SK-N-SH treated with all-trans-retinoic acid at 6 μM for 48 hours (cell line): ENCODE data around the gene DPYSL4.

ENCODE experiments used
- ATAC-seq: fragments of 200-7000 bp; cut with Tn5 transposase; 3 replicates; pipeline ENCODE4 v1.9.1; 2020; ENCODE audit warnings: mild to moderate bottlenecking, moderate library complexity
- BACH2 ChIP-seq: fragments of 250-450 bp; sonication (Bioruptor Pico); IDR thresholded peaks from 2 replicates; pipeline ENCODE4 v1.9.0; 2021; ENCODE audit warnings: mild to moderate bottlenecking, borderline replicate concordance
- CREB5 ChIP-seq: fragments of 250-450 bp; sonication (Bioruptor Pico); IDR thresholded peaks from 2 replicates; pipeline ENCODE4 v1.5.1; 2020; ENCODE audit warnings: low read depth, mild to moderate bottlenecking, moderate library complexity
- CSDC2 ChIP-seq: fragments of 250-450 bp; sonication (Bioruptor Pico); IDR thresholded peaks from 2 replicates; pipeline ENCODE4 v1.5.0; 2020; ENCODE audit warnings: mild to moderate bottlenecking, moderate library complexity
- CSRNP3 ChIP-seq: fragments of 250-450 bp; sonication (Bioruptor Pico); IDR thresholded peaks from 2 replicates; pipeline ENCODE4 v1.5.1; 2021; ENCODE audit warnings: mild to moderate bottlenecking, moderate library complexity
- ESRRG ChIP-seq: fragments of 250-450 bp; sonication (Bioruptor Pico); IDR thresholded peaks from 2 replicates; pipeline ENCODE4 v1.6.1; 2021; ENCODE audit warnings: mild to moderate bottlenecking
- GLIS3 ChIP-seq: fragments of 250-450 bp; sonication (Bioruptor Pico); IDR thresholded peaks from 2 replicates; pipeline ENCODE4 v1.5.0; 2020; ENCODE audit warnings: mild to moderate bottlenecking, moderate library complexity
- ISL1 ChIP-seq: fragments of 250-450 bp; sonication (Bioruptor Pico); IDR thresholded peaks from 2 replicates; pipeline ENCODE4 v2.1.2; 2022; ENCODE audit warnings: mild to moderate bottlenecking, moderate library complexity
- PATZ1 ChIP-seq: fragments of 250-450 bp; sonication (Bioruptor Pico); IDR thresholded peaks from 2 replicates; pipeline ENCODE4 v1.8.0; 2020; ENCODE audit warnings: mild to moderate bottlenecking, moderate library complexity, borderline replicate concordance
- POU6F1 ChIP-seq: fragments of 250-450 bp; sonication (Bioruptor Pico); IDR thresholded peaks from 2 replicates; pipeline ENCODE4 v1.8.0; 2021; ENCODE audit warnings: low read depth, mild to moderate bottlenecking, moderate library complexity, borderline replicate concordance
- PPARA ChIP-seq: fragments of 250-450 bp; sonication (Bioruptor Pico); IDR thresholded peaks from 2 replicates; pipeline ENCODE4 v1.5.0; 2020; ENCODE audit warnings: mild to moderate bottlenecking, borderline replicate concordance
- RARB ChIP-seq: fragments of 250-450 bp; sonication (Bioruptor Pico); IDR thresholded peaks from 2 replicates; pipeline ENCODE4 v1.8.0; 2021; ENCODE audit warnings: mild to moderate bottlenecking, moderate library complexity
- SNAI2 ChIP-seq: fragments of 250-450 bp; sonication (Bioruptor Pico); IDR thresholded peaks from 2 replicates; pipeline ENCODE4 v1.5.0; 2020; ENCODE audit warnings: mild to moderate bottlenecking, moderate library complexity
- TOX ChIP-seq: fragments of 250-450 bp; sonication (Bioruptor Pico); IDR thresholded peaks from 2 replicates; pipeline ENCODE4 v1.8.0; 2021; ENCODE audit warnings: mild to moderate bottlenecking, moderate library complexity, borderline replicate concordance
- TSHZ2 ChIP-seq: fragments of 250-450 bp; sonication (Bioruptor Pico); IDR thresholded peaks from 2 replicates; pipeline ENCODE4 v1.5.0; 2020; ENCODE audit warnings: mild to moderate bottlenecking, moderate library complexity
- ZFP3 ChIP-seq: fragments of 250-450 bp; sonication (Bioruptor Pico); IDR thresholded peaks from 2 replicates; pipeline ENCODE4 v1.5.0; 2020; ENCODE audit warnings: mild to moderate bottlenecking, moderate library complexity
- ZFP30 ChIP-seq: fragments of 450-650 bp; formaldehyde crosslinking; IDR thresholded peaks from 2 replicates; pipeline ENCODE4 v1.5.0; 2022; ENCODE audit warnings: mild to moderate bottlenecking, moderate library complexity
- ZNF70 ChIP-seq: fragments of 450-650 bp; formaldehyde crosslinking; IDR thresholded peaks from 2 replicates; pipeline ENCODE4 v1.5.0; 2020; ENCODE audit warnings: mild to moderate bottlenecking, moderate library complexity
- ZNF8 ChIP-seq: fragments of 450-650 bp; formaldehyde crosslinking; IDR thresholded peaks from 2 replicates; pipeline ENCODE4 v1.5.0; 2020; ENCODE audit warnings: mild to moderate bottlenecking, moderate library complexity

Gene DPYSL4

GRCh38 chr10:132150777-132151176 lies 36.0 kb upstream of the DPYSL4 start:
- TF ChIP-seq CREB5 (CRISPR knock-in tag) (no peak), BACH2 (CRISPR knock-in tag) (no peak), TOX (CRISPR knock-in tag) (no peak), GLIS3 (CRISPR knock-in tag) (no peak), RARB (CRISPR knock-in tag) (no peak), TSHZ2 (CRISPR knock-in tag) (no peak), ZNF8 (CRISPR knock-in tag) (no peak), ISL1 (CRISPR knock-in tag) (no peak), ZFP30 (CRISPR knock-in tag) (no peak), SNAI2 (CRISPR knock-in tag) (no peak), PATZ1 (no peak), ESRRG (CRISPR knock-in tag) (no peak), PPARA (CRISPR knock-in tag) (no peak), POU6F1 (CRISPR knock-in tag) (no peak), ZNF70 (CRISPR knock-in tag) (no peak), CSRNP3 (no peak)
- ATAC-seq, result no peak

GRCh38 chr10:132151286-132151950 lies 35.3 kb upstream of the DPYSL4 start:
- ATAC-seq, result no peak

More at GRCh38 chr10:132151286-132151950, 35.3 kb upstream of the DPYSL4 start:
- TF ChIP-seq CSDC2 (CRISPR knock-in tag), result no peak
- no peak for TF ChIP-seq ZNF8 (CRISPR knock-in tag)
- no peak for TF ChIP-seq ZNF70 (CRISPR knock-in tag)
- TF ChIP-seq ESRRG (CRISPR knock-in tag), result no peak
- no peak for TF ChIP-seq TSHZ2 (CRISPR knock-in tag)
- no peak for TF ChIP-seq SNAI2 (CRISPR knock-in tag)
- TF ChIP-seq GLIS3 (CRISPR knock-in tag), result no peak
- no peak for TF ChIP-seq ISL1 (CRISPR knock-in tag)
- no peak for TF ChIP-seq ZFP3 (CRISPR knock-in tag)
- TF ChIP-seq, all 23 proteins: peak for 0
